Activated T-cell treated with anti-CD3 and anti-CD28 coated beads, Interleukin-2, amount 50 U/mL, for 72 hours (primary cell): ENCODE data around the gene TAMALIN. TPM values are rescaled to one million over a fixed set of nuclear protein-coding genes. Genes with fewer than 3 reads are reported as not detected.

Experiments
- ATAC-seq, 2 donors: fragments of 150-1000 bp; cut with Tn5 transposase; replicated peaks in 1 of 2; 2 replicates each; pipeline ENCODE4 v1.10.0; 2021; ENCODE audit warnings: moderate library complexity in 2 of 2, mild to moderate bottlenecking in 1 of 2
- DNase-seq, 2 donors: peaks; one replicate each; pipeline ENCODE4 v3.0.0; 2021 to 2022; ENCODE audit warnings: mixed read lengths in 1 of 2
- H3K27ac Mint-ChIP-seq: one replicate; pipeline ENCODE4 v1.8.0; 2022; ENCODE audit warnings: mild to moderate bottlenecking, moderate library complexity, mixed read lengths
- H3K27me3 Mint-ChIP-seq: one replicate; pipeline ENCODE4 v1.8.0; 2022; ENCODE audit warnings: low read depth, mixed read lengths
- H3K36me3 Mint-ChIP-seq, 2 donors: one replicate each; pipeline ENCODE4 v1.8.0; 2022; ENCODE audit warnings: mixed read lengths in 2 of 2, mild to moderate bottlenecking in 1 of 2; ENCODE audit not compliant: insufficient read depth in 2 of 2
- H3K4me1 Mint-ChIP-seq: one replicate; pipeline ENCODE4 v1.8.0; 2022; ENCODE audit warnings: low read depth, mixed read lengths
- H3K4me3 Mint-ChIP-seq, 2 donors: one replicate each; pipeline ENCODE4 v1.8.0; 2022; ENCODE audit warnings: mild to moderate bottlenecking in 2 of 2, mixed read lengths in 2 of 2, moderate library complexity in 2 of 2
- H3K9me3 Mint-ChIP-seq, 2 donors: one replicate each; pipeline ENCODE4 v1.8.0; 2022; ENCODE audit warnings: mixed read lengths in 2 of 2
- total RNA-seq, 2 donors: library from RNA; stranded (reverse); gene quantifications; one replicate each; pipeline ENCODE4 v1.2.3, GENCODE V29; 2022

The TAMALIN gene
- total RNA-seq, 2 donors from 2014 or later = 10.0 to 11.1 TPM

GRCh38 chr12:52060498-52061177 lies 53.9 kb downstream of the TAMALIN start:
- H3K9me3 Mint-ChIP-seq = no peaks in the 10 kb centered on the region
- peaks cover 4 to 7% of the 10 kb centered on the region in 2 donors for H3K36me3 Mint-ChIP-seq
- no peak overlapping the region for H3K4me3 Mint-ChIP-seq
- peaks cover 9% of the 10 kb centered on the region for H3K4me1 Mint-ChIP-seq
- no peaks in the 10 kb centered on the region for H3K27me3 Mint-ChIP-seq
- H3K27ac Mint-ChIP-seq = no peak overlapping the region
- no peak for ATAC-seq
- DNase-seq = no peak

GRCh38 chr12:52061470-52062166 lies 54.9 kb downstream of the TAMALIN start:
- no peak overlapping the region for H3K27ac Mint-ChIP-seq
- ATAC-seq (no peak), DNase-seq (no peak)
- H3K27me3 Mint-ChIP-seq = no peaks in the 10 kb centered on the region
- peaks cover 4 to 5% of the 10 kb centered on the region in 2 donors for H3K36me3 Mint-ChIP-seq
- peaks cover 13% of the 10 kb centered on the region for H3K4me1 Mint-ChIP-seq
- H3K9me3 Mint-ChIP-seq = no peaks in the 10 kb centered on the region
- H3K4me3 Mint-ChIP-seq = no peak overlapping the region

- no peak overlapping the region for H3K4me3 Mint-ChIP-seq
- no peak overlapping the region for H3K27ac Mint-ChIP-seq
- no peak for DNase-seq
- no peaks in the 10 kb centered on the region for H3K9me3 Mint-ChIP-seq
- no peak for ATAC-seq
- no peaks in the 10 kb centered on the region for H3K27me3 Mint-ChIP-seq
- peaks cover 11% of the 10 kb centered on the region for H3K4me1 Mint-ChIP-seq
- H3K36me3 Mint-ChIP-seq = peaks cover 0 to 4% of the 10 kb centered on the region in 2 donors
Measured at GRCh38 chr12:52062167-52063081, 55.7 kb downstream of the TAMALIN start.

- H3K36me3 Mint-ChIP-seq = no peaks in the 10 kb centered on the region
- no peak for ATAC-seq
- peaks cover 11% of the 10 kb centered on the region for H3K4me1 Mint-ChIP-seq
- H3K27ac Mint-ChIP-seq = no peak overlapping the region
- no peak overlapping the region for H3K4me3 Mint-ChIP-seq
- H3K9me3 Mint-ChIP-seq = no peaks in the 10 kb centered on the region
- no peak for DNase-seq
- no peaks in the 10 kb centered on the region for H3K27me3 Mint-ChIP-seq
Measured at GRCh38 chr12:52063082-52063924, 56.6 kb downstream of the TAMALIN start.

GRCh38 chr12:52063981-52064649 lies 57.4 kb downstream of the TAMALIN start:
- Mint-ChIP-seq H3K27me3 (no peaks in the 10 kb centered on the region), H3K9me3 (no peaks in the 10 kb centered on the region), H3K36me3 (no peaks in the 10 kb centered on the region), H3K27ac (no peak overlapping the region), H3K4me3 (no peak overlapping the region), H3K4me1 (peaks cover 13% of the 10 kb centered on the region)
- no peak for ATAC-seq
- DNase-seq = no peak

Other genes starting within 250 kb of the TAMALIN start
- under 1 TPM; 0.86 TPM for gene FIGNL2, start 158.2 kb upstream of the TAMALIN start, total RNA-seq
- gene ANKRD33, start 118.8 kb upstream of the TAMALIN start, total RNA-seq = not detected
- not detected for gene ACVRL1, start 99.4 kb upstream of the TAMALIN start, total RNA-seq
- gene ACVR1B, start 55.2 kb upstream of the TAMALIN start, total RNA-seq = 1 to 10 TPM; 7.2 to 8.4 TPM
- 100 to 1,000 TPM; 113 to 136 TPM for gene NR4A1, start 44.5 kb downstream of the TAMALIN start, total RNA-seq
- 10 to 100 TPM; 52.6 to 53.4 TPM for gene ATG101, start 63.0 kb downstream of the TAMALIN start, total RNA-seq
- not detected for gene SMIM41, start 72.8 kb downstream of the TAMALIN start, total RNA-seq
- not detected for gene KRT80, start 185.1 kb downstream of the TAMALIN start, total RNA-seq
- 10 to 100 TPM; 23.1 to 25.4 TPM for gene KRT7, start 226.3 kb downstream of the TAMALIN start, total RNA-seq